DND-41 (cell line): ENCODE data around the gene FLNC.

Source experiments
- EZH2 ChIP-seq: IDR thresholded peaks from 3 replicates; pipeline ENCODE4 v1.6.1; 2012; ENCODE audit warnings: borderline replicate concordance, low read depth, mild to moderate bottlenecking, moderate library complexity, low read length, inconsistent platforms; ENCODE audit not compliant: severe bottlenecking
- TF ChIP-seq, protein P1 (sequence below): IDR thresholded peaks from 2 replicates; pipeline ENCODE4 v1.5.1; 2012; ENCODE audit warnings: borderline replicate concordance, low read length, moderate library complexity, mild to moderate bottlenecking; ENCODE audit not compliant: poor library complexity, severe bottlenecking; ENCODE audit errors: extremely low read depth

DNA sequence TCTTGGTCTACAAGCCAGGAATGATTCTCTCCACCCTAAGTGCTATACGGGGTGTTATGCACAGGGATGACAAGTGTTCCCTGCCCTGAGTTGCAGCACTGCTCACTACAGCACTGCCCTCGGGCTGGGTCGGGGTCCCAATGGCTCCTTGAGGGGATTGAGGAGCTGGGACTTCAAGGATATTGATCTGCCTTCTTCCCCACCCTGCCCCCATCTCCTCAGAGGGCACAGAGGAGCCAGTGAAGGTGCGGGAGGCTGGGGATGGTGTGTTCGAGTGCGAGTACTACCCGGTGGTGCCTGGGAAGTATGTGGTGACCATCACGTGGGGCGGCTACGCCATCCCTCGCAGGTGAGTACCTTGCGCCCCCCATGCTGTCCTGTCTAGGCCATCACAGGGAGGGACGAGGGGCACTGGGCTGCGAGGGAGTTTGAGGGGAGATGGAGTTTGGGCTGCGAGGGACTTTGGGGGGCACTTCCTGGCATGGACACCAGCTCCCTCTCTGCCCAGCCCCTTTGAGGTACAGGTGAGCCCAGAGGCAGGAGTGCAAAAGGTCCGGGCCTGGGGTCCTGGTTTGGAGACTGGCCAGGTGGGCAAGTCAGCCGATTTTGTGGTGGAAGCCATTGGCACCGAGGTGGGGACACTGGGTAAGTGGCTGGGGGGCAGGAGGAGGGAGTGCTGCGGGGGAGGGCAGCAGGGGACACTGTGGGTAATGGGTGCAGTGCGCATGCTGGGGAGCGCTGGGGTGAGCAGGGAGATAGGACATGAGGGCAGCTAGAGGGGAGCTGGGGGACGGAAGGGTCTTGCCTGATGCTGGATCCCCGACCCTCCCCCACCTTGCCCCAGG, 10.3 kb downstream of the FLNC start:
- no peak for TF ChIP-seq EZH2
- TF ChIP-seq, protein P1, sequence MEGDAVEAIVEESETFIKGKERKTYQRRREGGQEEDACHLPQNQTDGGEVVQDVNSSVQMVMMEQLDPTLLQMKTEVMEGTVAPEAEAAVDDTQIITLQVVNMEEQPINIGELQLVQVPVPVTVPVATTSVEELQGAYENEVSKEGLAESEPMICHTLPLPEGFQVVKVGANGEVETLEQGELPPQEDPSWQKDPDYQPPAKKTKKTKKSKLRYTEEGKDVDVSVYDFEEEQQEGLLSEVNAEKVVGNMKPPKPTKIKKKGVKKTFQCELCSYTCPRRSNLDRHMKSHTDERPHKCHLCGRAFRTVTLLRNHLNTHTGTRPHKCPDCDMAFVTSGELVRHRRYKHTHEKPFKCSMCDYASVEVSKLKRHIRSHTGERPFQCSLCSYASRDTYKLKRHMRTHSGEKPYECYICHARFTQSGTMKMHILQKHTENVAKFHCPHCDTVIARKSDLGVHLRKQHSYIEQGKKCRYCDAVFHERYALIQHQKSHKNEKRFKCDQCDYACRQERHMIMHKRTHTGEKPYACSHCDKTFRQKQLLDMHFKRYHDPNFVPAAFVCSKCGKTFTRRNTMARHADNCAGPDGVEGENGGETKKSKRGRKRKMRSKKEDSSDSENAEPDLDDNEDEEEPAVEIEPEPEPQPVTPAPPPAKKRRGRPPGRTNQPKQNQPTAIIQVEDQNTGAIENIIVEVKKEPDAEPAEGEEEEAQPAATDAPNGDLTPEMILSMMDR = no peak
